HG03159 (cell line): ENCODE measurements around the gene CA6.
"Not testable (repeated sequence)": the region's sequence is repeated elsewhere in the genome, so short reads cannot be mapped to it uniquely, and the experiment has no call there.

ENCODE experiments used
- ATAC-seq: cut with Tn5 transposase; IDR thresholded peaks from one replicate; pipeline ENCODE4 v1.9.1; 2021; ENCODE audit warnings: mild to moderate bottlenecking, moderate library complexity; ENCODE audit not compliant: unreplicated experiment

CA6 gene

DNA sequence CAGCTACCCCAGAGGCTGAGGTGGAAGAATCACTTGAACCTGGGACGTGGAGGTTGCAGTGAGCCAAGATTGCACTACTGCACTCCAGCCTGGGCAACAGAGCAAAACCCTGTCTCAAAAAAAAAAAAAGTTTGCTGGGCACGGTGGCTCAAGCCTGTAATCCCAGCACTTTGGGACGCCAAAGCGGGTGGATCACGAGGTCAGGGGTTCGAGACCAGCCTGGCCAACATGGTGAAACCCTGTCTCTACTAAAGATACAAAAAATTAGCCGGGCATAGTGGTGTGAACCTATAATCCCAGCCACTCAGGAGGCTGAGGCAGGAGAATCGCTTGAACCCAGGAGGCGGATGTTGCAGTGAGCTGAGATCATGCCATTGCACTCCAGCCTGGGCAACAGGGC, 23.2 kb downstream of the CA6 start:
- ATAC-seq: not testable (repeated sequence)

DNA sequence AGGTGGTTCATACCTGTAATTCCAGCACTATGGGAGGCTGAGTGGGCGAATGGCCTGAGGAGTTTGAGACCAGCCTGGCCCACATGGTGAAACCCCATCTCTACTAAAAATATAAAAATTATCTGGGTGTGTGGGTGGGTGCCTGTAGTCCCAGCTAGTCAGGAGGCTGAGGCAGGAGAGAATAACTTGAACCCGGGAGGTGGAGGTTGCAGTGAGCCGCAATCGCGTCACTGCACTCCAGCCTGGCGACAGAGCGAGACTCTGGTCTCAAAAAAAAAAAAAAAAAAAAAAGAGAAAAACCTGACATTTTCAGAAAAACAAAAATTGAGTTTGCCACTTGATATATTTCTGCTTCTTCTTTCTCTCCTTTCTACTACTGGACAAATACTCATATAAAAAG, 24.3 kb downstream of the CA6 start:
- ATAC-seq: no peak

DNA sequence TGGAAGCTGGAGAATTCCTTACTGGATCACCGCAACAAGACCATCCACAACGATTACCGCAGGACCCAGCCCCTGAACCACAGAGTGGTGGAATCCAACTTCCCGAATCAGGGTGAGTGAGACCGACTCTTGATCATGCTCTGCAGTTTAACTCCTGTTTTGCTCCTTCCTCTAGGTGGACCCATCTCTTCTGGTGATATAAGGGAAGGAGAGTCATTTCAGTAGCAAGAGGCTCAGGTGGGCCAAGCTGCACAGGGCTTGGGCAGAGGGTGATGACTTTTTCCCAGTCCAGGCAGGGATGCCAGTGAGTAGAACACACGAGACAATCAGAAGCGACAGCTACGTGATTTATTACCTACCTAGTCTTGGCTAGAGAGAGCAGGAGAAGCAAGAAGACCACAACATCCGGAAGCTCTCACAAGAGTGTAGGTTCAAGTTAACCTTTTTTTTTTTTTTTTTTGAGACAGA, 25.2 kb downstream of the CA6 start:
- ATAC-seq: no peak

DNA sequence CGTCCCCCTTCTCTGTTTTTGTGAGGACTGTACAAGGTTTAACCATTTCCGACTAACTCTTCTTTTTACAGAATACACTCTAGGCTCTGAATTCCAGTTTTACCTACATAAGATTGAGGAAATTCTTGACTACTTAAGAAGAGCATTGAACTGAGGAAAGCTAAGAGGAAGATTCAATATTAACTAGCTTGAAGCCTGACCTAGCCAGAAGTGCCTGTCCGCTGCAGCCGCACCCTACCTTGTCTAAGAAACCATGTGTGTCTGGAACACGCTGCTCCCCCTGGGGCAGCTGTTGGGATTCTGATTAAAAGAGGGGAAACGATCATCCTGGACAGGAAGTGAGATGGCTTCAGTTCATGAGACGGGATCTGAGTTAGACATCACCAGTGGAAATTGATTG, 28.9 kb downstream of the CA6 start:
- no peak for ATAC-seq

DNA sequence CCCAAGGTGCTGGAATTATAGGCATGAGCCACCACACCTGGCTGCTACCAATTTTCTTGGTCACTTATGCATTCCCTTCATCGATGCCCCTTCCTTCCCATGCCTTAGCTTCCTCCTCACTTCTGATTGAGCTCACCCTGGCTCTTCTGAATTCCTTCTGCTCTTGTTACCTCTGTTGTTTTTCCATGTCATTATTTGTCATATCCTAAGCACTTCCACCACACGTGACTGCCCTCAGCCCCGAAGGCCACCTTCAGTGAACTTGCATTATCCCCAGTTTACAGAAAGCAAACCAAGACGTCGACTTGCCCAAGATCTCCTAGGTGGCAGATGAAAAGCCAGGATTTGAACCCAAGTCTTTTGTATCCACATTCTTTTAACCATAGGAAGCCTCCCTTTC, 30.7 kb downstream of the CA6 start:
- ATAC-seq: no peak

DNA sequence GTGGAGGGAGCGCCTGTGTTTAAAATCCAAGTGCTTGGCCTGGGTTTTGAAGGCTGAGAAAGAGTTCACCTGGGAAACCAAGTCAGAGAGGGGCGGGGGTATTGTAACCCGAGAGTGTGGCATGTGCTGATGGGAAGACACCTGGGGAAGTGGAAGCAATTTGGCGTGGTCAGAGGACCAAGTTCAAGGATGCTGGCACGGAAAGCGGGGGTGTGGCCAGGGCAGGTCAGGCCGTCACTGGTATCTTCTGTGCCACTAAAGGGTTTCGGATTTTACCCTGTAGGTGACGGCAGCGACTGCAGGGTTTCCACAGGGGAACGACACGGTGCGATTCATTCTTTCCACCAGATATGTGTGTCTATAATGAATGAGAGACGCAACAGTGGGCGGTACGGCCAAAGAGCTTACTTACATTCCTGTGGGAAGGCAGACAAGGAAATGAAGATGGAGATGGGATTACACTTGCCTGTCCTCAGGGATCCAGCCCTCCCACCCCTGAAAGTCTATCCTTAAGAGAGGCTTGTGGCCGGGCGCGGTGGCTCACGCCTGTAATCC, 31.3 kb downstream of the CA6 start:
- no peak for ATAC-seq

DNA sequence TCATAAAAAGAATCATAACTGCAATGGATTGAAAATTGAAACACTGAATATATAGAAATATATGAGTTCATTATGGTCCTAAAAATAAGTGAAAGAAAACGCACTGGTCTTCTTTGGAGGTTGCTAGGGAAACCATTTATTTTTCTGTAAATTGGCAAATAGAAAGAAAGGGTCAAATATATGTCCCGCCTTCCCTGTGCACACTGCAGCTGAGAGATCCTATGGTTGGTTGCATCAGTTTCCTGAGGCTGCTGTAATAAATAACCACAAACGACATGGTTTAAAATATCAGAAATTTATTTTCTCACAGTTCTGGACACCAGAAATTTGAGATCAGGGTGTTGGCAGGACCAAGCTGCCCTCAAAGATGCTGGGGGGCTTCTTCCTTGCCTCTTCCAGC, 35.0 kb downstream of the CA6 start:
- no peak for ATAC-seq

DNA sequence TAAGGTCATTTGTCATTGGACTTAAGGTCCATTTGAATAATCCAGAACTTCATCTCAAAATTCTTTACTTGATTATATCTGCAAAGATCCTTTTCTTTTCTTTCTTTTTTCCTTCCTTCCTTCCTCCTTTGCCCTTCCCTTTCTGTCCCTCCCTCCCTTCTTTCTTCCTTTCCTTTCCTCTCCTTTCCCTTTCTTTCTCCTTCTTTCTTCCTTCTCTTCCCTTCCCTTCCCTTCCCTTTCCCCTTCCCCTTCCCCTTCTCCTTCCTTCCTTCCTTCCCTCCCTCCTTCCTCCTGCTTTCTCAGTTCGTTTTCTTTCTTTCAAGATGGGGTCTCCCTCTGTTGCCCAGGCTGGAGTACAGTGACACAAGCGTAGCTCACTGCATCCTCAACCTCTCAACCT, 35.5 kb downstream of the CA6 start:
- no peak for ATAC-seq

DNA sequence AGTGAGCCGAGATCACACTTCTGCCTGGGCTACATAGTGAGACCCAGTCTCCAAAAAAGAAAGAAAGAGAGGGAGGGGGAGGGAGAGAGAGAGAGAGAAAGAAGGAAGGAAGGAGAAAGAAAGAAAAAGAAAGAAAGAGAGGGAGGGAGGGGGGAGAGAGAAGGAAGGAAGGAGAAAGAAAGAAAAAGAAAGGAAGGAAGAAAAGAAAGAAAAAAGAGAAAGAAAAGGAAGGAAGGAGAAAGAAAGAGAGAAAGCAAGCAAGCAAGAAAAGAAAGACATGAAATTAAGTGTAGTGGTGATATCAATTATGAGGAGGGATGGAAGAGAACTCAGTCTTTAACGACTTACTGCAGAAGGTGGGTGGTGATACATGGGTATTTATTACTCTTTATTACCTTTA, 38.5 kb downstream of the CA6 start:
- no peak for ATAC-seq

DNA sequence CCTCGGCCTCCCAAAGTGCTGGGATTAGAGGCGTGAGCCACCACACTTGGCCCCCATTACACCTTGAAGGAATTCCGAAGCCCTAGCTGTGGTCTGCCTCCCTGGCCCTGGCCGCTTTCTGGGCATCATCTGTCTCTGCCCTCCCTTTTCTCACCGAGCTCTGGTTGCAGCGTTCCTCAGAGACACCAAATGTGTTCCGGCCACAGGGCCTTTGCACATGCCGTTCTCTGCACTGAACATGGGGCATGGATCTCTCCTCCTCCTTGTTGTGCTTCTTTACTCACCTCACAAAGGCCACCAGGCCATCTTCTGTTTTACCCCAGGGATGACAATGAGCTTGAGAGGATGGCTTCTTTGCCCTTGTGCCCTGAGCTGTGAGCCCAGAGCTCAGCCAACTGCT, 39.3 kb downstream of the CA6 start:
- no peak for ATAC-seq

DNA sequence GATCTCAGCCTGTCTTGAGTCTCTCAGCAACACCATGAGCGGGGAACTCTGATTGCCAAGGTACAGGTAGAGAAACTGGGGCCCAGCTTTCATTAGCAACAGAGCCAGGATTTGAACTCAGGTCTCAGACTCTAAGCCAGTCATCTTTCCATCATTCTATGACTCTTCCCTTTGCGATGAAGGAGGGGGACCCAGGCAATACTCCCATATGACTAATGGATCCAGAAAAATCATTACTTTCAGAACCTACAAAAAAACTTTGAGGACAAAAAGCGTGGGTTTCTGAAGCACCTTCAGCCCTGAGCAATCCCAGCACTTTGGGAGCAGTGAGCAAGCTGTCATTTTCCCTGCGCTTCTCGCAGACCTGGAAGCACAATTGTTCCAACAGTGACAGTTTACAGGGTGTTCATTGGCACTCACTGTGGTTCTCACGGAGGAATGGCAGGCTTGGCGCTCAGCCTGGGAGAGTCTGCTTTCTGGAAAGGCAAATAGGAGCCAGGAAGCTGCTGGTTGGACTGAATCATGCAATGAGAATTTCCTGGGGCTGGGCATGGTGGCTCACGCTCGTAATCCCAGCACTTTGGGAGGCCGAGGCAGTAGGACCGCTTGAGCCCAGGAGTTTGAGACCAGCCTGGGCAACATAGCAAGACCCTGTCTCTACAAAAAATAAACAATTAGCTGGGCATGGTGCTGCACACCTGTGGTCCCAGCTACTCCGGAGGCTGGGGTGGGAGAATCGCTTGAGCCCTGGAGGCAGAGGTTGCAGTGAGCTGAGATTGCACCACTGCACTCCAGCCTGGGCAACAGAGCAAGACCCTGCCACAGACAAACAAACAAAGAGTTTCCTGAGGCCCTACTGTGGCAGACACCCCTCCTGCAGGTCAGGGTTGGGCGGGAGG, 40.5 kb downstream of the CA6 start:
- no peak for ATAC-seq

DNA sequence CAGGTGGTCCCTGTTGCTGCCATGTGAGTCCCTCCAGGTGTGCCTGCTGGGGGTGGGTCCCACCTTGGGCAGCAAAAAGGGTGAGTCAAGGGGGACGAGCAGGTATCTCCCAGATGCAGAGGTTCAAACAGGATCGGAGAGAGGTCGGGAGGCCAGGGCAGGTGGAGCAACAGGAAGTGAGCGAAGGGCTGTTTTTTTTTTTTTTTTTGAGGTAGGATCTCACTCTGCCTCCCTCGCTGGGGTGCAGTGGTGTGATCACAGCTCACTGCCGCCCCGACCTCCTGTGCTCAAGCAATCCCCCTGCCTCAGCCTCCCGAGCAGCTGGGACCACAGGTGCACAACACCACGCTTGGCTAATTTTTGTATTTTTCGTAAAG, 41.1 kb downstream of the CA6 start:
- ATAC-seq: no peak

DNA sequence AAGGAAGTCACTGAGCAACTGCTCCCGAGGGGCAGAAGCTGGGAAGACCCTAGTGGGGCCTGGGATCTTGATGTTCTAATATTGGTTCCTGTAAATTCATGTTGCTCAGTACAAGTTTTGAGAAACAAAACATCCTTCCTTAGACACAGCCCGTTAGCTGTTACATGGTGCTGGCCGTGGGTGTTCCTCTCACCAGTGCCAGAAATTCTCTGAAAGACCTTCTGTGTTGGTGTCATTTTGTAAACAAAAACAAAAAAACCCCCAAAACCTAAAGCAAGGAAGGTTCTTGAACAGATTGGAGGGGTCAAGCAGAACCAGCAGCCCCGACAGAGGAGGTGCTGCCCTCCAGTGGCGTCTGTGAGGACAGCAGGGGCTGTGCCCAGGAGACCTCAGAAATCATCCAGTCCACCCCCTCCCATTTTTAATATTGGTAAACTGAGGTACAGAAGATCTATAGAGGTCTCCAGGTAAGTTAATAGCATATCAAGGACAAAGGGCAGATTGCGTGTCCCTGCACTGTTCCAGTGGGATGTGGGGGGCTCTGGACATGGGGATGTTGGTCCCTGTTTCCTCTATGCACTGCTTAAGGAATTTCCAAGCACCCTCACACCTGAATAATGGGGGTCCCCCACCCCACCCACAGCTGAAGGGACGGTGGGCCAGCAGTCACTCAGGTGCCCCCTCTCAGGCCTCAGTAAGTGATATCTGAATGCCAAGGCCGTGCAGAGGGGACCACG, 42.4 kb downstream of the CA6 start:
- ATAC-seq: no peak

DNA sequence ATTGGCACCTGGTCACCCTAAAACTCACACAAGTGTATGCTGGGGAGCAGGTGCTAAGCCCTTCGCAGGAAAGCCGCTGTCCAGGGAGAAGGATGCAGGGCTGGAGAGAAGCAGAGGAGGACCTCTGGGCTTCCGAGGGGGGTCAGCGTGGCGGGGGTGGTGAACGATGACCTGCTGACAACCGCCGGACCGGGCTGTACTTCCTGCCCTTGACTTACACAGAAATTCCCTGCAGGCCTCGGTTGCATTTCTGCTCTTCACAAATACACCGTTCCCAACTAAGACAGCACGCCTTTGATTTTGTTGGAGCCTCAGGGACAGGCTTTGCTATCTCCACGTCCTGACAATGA, 42.9 kb downstream of the CA6 start:
- no peak for ATAC-seq

DNA sequence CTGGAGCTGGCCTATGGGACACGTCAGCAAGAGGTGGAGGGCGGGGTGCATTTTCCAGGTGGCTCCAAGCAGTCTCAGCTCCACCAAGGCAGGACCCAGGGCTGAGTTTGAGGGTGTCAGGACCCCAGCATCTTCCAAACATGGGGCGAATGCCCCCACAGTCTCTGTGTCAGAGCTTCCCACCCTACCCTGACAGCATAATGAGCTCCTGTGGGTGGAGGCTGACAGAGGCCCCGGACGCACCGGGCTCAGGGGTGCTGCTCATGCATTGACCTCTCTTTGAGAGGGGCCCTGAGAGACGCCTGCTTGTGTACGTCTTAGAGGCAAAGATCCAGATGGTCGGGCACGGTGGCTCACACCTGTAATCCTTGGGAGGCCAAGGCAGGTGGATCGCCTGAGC, 43.4 kb downstream of the CA6 start:
- ATAC-seq: no peak

DNA sequence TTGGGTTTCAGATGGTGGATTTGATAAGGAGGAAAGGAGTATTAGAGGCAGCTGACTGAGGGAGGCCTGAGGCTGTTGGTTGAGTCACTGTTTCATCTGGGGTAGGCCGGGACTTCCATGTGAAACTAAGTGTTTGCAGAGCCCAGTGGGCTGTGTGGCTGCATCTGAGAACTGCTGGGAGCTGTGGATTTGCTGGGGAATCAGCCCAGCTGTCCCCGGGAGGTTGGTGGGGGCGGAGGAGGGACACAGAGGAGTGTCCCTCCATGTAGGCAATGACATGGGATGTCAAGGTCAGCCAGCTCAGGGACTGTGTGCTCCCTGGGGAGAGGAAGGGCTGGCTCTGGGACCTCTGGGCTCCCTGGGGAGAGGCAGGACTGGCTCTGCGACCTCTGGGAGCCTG, 44.2 kb downstream of the CA6 start:
- ATAC-seq: no peak

DNA sequence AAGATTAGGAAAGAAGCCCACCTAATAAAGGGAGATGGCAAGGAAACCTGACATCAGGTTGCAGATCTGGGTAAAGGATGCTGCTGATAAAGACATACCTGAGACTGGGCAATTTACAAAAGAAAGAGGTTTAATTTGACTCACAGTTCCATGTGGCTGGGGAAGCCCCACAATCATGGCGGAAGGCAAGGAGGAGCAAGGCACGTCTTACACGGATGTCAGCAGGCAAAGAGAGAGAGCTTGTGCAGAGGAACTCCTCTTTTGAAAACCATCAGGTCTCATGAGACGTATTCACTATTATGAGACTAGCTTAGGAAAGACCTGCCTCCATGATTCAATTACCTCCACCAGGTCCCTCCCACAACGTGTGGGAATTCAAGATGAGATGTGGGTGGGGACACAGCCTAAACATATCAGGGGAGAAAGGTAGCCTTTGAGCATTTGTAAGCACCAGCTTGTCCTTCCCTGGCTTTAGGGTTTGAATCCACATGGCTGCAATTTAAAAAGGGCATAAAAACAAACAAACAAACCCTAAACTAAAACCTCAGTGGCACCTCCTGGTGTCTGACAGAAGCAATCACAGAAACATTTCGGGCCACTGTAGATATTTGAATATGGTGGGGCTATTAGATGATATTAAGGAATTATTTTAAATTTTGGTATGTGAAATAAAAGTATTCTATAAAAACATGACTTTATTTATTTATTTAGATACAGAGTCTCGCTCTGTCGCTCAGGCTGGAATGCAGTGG, 47.4 kb downstream of the CA6 start:
- ATAC-seq: no peak

DNA sequence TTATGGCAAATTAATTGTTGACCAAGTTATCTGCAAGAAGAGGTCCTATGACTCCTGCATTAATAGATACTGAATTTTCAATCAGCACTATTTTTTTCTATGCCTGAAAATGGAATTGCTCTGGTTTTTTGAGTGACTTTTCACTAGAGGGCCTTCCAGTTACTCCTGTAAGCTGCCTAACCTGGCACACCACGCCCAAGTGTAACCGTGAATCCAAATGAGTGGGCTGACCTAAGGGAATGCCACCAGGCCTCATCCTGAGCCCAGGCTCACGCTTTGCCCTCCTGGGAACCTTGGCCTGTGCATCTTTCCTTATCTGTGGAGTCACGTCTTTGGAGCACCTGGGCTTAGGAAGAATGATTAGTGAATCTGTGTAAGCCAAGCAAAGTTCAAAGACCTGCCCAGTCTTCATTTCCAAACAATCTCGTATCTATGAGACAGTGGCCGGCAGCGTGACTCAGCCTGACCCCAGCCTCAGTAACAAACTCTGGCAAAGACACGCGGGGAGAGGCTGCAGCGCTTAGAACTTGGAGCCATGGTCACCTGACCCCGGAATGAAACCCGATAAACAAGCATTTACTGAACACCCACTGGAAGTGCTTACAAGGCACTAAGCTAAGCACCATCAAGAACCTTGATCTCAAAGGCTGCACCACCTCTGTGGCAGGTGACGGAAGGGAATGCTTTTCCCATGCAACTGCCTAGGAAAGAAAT, 48.5 kb downstream of the CA6 start:
- not testable (repeated sequence) for ATAC-seq

DNA sequence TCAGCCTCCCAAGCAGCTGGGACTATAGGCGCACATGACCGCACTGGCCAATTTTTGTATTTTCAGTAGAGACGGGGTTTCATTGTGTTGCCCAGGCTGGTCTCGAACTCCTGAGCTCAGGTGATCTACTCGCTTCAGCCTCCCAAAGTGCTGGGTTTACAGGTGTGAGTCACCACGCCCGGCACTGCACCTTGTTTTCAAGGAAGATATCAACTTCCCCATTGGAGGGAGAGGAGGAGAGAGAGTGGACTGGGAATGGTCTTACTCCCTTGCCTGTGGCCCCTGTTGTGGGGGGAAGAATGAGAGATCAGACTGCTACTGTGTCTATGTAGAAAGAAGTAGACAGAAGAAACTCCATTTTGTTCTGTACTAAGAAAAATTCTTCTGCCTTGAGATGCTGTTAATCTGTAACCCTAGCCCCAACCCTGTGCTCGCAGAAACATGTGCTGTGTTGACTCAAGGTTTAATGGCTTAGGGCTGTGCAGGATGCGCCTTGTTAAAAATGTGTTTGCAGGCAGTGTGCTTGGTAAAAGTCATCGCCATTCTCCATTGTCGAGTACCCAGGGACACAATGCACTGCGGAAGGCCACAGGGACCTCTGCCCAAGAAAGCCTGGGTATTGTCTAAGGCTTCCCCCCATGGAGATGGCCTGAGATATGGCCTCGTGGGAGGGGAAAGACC, 56.0 kb downstream of the CA6 start:
- not testable (repeated sequence) for ATAC-seq

DNA sequence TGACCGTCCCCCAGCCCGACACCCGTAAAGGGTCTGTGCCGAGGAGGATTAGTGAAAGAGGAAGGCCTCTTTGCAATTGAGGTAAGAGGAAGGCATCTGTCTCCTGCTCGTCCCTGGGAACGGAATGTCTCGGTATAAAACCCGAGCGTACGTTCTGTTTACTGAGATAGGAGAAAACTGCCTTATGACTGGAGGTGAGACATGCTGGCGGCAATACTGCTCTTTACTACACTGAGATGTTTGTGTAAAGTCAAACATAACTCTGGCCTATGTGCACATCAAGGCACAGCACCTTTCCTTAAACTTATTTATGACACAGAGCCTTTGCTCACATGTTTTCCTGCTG, 56.5 kb downstream of the CA6 start:
- ATAC-seq: not testable (repeated sequence)
